Measurements from ENCODE around the gene GRM7.

- TF ChIP-seq, protein P1, sequence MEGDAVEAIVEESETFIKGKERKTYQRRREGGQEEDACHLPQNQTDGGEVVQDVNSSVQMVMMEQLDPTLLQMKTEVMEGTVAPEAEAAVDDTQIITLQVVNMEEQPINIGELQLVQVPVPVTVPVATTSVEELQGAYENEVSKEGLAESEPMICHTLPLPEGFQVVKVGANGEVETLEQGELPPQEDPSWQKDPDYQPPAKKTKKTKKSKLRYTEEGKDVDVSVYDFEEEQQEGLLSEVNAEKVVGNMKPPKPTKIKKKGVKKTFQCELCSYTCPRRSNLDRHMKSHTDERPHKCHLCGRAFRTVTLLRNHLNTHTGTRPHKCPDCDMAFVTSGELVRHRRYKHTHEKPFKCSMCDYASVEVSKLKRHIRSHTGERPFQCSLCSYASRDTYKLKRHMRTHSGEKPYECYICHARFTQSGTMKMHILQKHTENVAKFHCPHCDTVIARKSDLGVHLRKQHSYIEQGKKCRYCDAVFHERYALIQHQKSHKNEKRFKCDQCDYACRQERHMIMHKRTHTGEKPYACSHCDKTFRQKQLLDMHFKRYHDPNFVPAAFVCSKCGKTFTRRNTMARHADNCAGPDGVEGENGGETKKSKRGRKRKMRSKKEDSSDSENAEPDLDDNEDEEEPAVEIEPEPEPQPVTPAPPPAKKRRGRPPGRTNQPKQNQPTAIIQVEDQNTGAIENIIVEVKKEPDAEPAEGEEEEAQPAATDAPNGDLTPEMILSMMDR (conservative IDR thresholded peaks at IDR 0.05 in 1 of 2, IDR thresholded peaks at IDR 0.05 in 1 of 2; ENCODE audit: low read depth in 1 of 2, low read length in 2 of 2), result no peak
- no peak for TF ChIP-seq EZH2 (IDR thresholded peaks at IDR 0.05; ENCODE audit: low read length, missing control alignments)
These were observed 927.2 kb downstream of the GRM7 start for GRCh38 chr3:7787871-7788828.
